Posterior vena cava (tissue), 2 donors: ENCODE measurements around the gene GCAT. TPM values are rescaled to one million over a fixed set of nuclear protein-coding genes. Genes with fewer than 3 reads are reported as not detected.

Experiments used
- DNase-seq: peaks from one replicate; pipeline ENCODE4 v3.0.0-alpha.2; 2020; ENCODE audit warnings: low spot score
- intact Hi-C, 2 donors: fragments of 100-400 bp; cut with DNase I; formaldehyde crosslinking; loops; one replicate each; pipeline versions ENCODE4 v1.14.1 to v1.14.2; 2022 to 2023
- long read RNA-seq, 2 donors: library from polyadenylated mRNA; unstranded; transcript quantifications; one replicate each; pipeline ENCODE4 v2.0.0, GENCODE V29; 2020 to 2021
- total RNA-seq, 2 donors: library from RNA; stranded (reverse); fragmentation: NEBNext Ultra II Directional; extraction: Animal tissue kit (Norgen Biotek cat#: 25700); gene quantifications; one replicate each; pipeline ENCODE4 v1.2.1, GENCODE V29; 2021
- donor health status: DM: yes; HTN: yes; CAD: no.
- donor health status: DM: yes; HTN: yes; CAD: no.

GCAT gene
- 1 to 10 TPM; 3.3 to 6.2 TPM for total RNA-seq
- long read RNA-seq, donor 1, partial matches to known transcripts: 0 of 6 reads
- long read RNA-seq, donor 1, other reads (novel, unspliced or antisense): 2 of 6 reads
- long read RNA-seq, donor 2, transcript GCAT-201 (9 exons, 1,497 nt): major isoform, 32 of 42 reads
- long read RNA-seq, donor 2, partial matches to known transcripts: 5 of 42 reads
- long read RNA-seq, donor 2, other reads (novel, unspliced or antisense): 5 of 42 reads

DNA sequence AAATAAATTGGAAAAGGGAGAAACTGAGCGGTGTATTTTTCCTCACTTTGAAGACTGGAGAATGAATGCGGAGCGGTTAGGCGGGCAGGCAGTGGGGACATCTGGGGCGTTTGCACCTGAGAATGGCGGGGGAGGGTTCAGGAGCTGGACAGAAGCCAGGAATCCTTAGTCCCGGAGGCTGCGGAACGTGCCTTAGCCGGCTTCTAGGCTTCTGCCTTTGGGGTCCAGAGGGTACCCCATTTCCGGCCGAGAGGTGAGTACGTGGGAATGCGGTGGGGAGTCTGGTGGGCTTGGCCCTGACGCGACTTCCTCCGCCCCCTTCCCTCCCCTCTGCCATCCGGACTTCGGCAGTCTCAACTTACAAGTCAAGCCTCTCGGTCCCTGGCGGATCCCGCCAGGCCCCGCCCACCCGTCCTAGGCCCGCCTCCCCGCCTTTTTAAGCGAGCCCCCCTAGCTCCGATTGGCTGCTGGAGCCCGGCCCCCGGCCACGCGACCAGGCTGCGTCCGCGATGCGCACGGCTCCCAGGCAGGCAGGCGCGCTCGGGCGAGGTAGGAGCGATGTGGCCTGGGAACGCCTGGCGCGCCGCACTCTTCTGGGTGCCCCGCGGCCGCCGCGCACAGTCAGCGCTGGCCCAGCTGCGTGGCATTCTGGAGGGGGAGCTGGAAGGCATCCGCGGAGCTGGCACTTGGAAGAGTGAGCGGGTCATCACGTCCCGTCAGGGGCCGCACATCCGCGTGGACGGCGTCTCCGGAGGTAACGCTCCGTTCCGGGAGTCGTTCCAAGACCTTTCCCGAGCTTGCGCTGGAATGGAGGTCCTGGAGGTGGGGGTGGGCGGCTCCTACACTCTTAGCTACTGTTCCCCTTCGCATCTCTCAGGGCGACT, at the start of gene GCAT:
GCAT (plus strand) TSS at position 525 of the 884 bp plus-strand sequence; CDS start at position 559, 34 bp downstream.
- DNase-seq: peak; percentile 98
- intact Hi-C loops: no loop called here

DNA sequence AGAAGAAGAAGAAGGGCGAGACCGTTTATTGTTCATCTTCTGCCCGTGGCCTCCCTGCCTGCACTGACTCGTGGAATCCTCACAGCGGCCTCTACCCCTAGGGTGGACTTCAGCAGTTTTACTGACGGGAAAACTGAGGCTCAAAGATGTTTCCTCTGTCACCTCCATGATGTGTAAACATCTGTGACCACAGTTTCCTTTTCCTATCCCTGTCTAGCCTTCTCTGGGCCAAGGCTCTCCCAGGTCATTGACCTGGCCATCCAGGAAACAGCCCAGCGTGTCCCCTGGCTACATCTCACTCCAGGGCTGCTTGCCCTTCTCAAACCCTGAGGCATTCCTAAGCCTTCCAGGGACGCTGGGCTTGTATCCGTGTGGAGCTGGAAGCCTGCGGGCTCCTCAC, 49.0 kb upstream of the GCAT start:
- DNase-seq: no peak
- intact Hi-C loops: no loop called here

DNA sequence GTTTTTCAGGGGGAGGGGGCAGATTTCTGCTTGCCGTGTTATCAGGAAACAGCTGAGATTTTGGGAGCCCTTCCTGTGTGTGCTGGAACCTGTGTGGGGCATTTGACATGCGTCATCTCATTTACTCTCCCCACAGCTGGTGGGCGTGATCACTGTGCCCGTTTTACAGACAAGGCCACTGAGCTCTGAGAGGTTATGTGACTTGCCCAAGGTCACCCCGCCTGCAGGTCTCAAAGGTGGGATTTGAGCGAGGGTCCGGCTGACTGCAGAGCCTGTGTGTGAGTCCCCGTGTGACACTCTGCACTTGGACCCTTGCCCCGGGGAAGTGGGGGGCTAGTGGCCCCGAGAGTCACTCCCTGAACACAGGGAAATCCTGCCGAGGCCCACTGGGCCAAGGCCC, 48.5 kb upstream of the GCAT start:
- DNase-seq: no peak
- intact Hi-C loops: no loop called here

DNA sequence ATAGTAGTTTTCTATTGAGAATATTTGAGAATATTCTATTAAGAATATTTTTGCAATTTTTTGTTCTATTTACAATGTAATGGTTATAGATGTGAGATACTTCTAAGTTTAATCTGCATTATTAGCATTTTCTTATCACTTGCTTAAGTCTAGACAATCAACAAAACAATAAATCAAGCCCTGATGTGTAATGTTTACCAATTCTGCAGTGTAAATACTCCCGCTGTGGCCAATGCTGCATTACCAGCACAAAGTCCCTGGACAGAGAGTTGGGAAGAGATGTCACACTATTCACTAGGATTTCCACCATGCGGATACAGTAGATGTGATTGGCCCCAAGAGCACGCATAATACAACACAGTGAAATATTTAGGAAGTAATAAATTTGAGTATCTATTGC, 47.6 kb upstream of the GCAT start:
- intact Hi-C loops: no loop called here
- no peak for DNase-seq

DNA sequence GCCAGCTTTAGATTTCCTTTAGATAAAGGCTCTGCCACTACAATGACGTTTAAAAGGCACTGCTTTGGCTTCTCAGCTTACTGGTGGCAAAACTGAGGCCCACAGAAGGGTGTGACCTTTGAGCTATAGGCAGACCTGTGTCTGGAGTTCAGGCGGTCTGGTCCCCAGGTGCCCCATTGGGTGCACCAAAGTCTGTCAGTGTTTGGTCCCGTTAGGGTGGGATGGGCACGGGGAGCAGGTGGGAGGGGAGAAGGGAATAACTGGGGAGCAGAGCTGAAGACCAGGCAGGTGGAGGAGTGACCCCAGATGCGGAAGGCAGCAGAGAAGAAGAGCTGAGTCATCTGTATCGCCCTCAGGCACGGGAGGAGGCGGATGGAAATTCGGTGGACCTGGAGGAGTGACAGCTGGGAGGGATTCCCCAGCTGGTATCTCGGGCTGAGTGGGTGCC, 45.3 kb upstream of the GCAT start:
- no peak for DNase-seq
- intact Hi-C loops: no loop called here

DNA sequence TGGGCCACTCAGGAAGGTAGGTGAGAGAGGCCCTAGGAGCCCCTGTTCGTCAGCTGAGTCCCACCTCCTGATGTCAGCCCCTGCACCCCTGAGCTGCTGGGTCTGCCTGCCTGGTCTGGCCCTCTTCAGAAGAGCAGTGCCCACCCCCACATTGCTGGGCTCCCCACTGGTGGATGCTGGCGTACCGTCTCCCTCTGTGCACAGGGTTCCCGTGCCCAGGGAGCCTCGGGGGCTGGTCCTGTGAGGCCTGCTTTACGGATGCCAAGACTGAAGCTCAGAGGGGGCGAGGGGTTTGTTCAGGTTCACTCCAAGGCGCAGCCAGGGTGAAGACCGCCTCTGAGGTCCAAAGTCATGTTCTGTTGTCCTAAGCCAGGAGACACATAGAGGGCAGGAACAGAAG, 44.7 kb upstream of the GCAT start:
- intact Hi-C loops: no loop called here
- DNase-seq: no peak

DNA sequence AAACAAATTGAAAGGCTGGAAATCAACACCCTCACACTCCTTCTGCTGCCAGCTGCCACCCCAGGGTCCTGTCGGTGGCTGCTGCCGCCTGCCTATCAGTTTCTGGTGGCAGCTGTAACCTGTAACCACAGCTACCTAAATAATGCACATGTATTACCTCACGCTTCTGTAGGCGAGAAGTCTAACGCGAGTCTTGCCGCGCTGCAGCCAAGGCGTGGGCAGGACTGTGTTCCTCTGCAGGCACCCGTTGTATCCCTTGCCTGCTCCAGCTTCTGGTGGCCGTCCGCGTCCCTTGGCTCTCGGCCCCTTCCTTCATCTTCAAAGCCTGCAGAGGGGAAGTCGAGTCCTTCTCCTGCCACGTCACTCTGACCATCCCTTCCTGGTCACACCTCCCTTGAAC, 44.1 kb upstream of the GCAT start:
- DNase-seq: no peak
- intact Hi-C loops: no loop called here

DNA sequence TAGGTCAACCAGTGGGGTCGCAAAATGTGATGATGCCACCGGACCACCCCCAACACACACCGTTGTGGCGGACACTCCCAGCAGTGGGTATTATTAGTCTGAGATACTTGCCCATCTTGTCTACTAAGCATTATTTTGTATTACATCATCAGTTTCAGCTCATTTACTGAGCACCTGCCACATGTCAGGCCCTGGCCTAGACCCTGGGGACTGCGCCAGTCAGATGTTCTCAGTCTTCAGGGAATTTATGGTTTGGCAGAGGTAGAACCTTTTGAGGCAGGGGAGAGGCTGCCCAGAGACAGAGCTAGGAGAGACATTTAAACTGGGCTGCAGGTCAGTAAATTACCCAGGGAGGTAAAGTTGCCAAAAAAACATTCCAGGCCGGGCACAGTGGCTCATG, 43.1 kb upstream of the GCAT start:
- intact Hi-C loops: no loop called here
- no peak for DNase-seq

DNA sequence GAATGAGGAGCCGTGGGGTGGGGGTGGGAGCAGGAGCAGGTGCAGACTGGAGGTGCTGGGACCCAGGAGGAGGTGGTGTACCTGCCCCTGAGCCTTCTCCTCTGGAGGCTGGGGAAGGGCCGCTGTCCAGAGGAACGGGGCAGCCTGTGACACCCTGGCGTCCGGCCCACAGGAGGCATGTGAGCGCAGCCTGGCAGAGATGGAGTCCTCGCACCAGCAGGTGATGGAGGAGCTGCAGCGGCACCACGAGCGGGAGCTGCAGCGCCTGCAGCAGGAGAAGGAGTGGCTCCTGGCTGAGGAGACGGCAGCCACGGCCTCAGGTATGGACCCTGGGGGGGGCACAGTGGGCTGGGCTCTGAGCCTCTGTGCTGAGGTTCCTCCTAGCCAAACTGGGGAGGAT, 42.2 kb upstream of the GCAT start:
- no peak for DNase-seq
- intact Hi-C loops: no loop called here

DNA sequence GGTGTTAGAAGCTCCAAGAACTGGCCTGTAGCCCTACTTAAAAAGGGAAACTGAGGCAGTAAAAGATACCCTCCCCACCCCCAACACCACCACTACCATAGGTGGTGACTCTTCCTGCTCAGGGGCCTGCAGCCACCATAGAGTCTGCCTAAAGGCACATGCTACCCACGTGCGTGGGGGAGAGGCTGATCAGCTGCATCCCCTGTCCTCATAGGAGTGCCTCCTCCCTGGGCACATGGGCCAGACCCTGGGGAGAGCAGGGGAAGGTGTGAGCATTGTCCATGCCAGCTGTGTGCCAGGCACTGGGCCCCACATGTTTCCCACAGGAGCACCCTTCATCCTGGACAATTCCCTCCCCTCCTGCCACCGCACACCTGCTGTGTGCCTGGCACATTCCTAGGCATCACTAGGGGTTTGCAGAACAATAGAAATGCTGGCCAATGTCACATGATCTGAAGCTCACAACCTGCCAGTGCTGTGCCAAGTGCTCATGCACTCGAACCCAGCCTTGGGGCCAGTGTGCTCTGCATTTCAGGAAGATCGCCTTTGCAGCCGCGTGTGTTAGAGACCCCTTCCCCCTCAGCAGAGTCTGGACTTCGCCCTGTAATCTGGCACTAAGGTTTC, 41.7 kb upstream of the GCAT start:
- intact Hi-C loops: no loop called here
- no peak for DNase-seq

DNA sequence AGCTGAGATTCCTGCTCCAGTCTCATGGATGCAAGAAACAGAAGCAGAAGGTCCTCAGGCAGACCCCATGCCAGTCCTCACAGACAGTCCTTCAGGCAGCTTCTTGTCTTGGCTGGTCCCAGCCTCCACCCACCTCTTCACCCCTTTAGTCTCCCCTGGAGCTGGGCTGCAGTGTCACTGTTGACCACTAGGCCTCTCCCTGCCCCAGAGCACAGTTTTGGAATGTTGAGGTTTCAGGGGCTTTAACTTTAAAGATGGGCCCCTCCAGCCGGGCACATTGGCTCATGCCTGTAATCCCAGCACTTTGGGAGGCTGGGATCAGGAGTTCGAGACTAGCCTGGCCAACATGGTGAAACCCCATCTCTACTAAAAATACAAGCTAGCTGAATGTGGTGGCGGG, 39.5 kb upstream of the GCAT start:
- no peak for DNase-seq
- intact Hi-C loops: no loop called here

DNA sequence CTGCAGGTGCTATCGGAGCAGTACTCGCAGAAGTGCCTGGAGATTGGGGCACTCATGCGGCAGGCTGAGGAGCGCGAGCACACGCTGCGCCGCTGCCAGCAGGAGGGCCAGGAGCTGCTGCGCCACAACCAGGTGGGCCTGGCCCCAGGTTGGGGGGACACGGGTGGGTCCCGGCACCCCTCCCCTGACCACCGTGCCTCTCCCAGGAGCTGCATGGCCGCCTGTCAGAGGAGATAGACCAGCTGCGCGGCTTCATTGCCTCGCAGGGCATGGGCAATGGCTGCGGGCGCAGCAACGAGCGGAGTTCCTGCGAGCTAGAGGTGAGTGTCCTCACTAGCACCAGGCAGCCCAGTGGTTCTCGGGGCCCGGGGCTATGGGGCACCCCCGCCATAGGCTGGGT, 38.7 kb upstream of the GCAT start:
- intact Hi-C loops: no loop called here
- DNase-seq: no peak

DNA sequence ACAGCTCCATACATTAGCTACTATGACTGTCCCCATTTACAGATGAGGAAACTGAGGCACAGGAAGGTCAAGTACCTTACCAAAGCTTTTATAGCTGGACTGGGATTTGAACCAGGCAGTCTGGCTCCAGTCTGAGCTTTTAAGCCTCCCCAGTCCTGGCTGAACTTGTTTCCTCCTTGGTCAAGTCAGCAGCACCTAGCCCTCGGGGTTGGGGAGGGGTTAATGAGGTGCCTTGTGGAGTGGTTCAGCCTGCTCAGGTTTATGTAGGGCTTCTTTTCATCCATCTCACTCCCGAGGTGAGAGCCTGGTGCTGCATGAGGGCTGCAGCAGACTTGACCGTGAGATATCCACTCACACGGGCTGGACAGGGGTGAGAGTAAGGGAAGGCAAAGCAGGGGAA, 36.7 kb upstream of the GCAT start:
- intact Hi-C loops: no loop called here
- no peak for DNase-seq

DNA sequence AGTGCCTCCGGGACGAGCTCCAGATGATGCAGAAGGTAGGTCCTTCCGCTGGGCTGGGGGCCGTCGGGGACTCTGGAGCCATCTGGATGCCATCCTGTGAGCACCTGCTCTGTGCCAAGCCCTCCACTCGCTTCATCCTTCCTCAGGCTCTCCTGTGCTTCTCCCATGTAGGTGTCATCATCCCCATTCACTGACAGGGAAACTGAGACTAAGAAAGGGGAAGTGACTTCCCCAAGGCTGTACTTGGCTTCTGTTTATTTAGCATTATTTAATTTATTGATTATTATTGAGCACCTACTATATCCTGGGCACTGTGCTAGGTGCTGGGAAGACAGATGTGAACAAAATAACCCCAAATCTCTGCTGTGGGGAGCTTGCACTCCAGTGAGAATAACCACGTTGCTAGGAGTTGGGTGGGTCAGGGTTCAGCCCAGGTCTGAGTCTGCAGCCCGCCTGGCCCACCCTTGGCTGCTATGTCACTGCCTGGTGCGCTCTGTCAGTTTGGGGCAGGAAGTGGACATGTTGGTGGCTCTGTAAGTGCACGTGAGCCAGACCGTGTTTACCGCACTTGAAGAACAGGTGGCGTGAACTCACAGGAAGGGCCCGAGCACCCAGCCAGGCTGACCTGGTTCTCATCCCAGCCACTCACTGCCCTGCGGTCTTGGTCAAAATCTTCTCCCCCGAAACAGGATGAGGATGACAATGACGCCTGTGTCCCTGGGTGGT, 35.9 kb upstream of the GCAT start:
- intact Hi-C loops: no loop called here
- DNase-seq: no peak

DNA sequence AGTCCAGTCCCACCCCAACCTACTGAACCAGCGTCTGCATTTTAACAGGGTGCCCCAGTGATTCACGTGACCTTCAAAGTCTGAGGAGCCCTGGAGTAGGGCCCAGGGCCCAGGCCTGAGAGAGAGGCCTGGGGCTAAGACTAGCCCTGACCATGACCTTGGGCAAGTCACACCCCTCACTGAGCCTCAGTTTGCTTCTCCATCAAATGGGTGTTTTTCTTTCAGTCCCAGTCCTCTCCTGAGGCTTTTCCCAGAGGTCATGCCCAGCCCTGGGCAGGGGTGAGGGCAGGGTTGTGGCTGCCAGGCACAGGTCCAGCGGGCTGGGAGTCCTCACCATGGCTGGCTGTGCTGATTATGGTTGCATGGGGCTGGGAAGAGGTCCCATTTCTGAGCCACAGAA, 33.0 kb upstream of the GCAT start:
- no peak for DNase-seq
- intact Hi-C loops: no loop called here

DNA sequence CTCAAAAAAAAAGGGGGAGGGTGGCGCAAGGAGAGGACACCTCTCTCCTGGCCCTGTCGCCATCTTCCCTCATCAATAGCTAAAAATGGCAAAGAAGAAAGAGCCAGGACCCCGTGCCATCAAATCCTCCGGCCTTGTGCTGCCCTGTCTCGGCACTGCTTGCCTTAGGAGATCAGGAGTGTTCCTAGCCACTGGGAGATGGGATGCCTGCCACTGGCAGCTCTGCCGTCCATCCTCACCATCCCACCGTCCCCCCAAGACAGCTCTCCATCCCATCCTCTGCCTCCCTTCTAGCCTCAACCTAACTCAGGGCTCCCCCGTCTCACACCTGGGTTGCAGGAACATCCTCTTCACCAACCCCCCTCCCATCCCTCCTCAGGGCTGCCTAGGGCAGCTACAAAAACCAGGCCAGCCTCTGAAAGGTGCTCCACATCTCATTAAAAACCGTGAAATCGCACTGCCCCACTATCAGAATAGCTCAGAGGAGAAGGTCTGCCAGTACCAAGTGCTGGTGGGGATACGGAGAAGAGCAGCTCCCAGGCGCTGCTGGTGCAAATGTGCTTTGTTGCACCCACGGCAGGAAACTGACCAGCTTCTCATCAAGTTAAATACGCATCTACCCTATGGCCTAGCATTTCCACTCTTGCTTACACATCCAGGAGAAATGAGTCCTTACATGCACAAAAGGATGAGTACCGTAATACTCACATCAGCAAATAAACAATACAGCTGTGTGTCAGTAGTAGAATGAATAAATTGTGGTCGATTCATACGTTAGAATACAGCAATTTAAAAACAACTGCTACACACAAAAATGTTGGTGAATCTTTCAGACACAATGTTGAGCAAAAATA, 31.7 kb upstream of the GCAT start:
- intact Hi-C loops: no loop called here
- DNase-seq: no peak

DNA sequence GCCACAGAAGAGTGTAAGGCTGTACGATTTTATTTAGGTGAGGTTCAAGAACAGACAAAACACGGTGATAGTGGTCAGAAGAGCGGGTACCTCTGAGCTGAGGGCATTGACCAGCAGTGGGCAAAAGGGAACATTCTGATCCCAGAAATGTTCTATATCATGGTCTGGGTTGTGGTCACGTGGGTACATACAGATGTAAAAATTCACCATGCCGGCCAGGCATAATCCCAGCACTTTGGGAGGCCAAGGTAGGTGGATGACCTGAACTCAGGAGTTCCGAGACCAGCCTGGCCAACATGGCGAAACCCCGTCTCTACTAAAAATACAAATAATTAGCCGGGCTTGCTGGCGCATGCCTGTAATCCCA, 31.1 kb upstream of the GCAT start:
- intact Hi-C loops: no loop called here
- DNase-seq: no peak

DNA sequence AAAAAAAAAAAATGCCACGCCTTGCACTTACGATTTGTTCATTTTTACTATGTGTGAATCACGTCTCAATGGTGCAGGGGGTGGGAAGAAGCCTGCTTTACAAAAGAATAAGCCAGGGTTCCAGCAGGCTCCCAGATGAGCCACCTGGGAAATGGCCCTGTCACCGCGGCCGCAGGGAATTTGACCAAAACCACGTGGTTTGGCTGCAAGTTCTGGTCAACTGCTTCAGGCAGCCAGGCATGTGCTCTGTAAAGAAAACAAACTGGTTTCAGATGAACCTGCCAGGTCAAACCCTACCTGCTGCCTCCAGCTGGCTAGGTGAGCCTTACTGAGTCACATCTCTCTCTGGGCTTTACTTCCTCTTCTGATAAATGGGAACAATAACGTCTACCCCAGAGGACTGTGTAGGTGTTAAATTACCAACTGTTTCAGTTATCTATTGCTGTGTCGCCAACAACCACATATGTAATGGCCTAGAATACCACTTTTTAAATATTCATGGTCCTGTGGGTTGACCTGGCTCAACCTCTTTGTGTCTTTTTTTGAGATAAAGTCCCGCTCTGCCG, 30.5 kb upstream of the GCAT start:
- intact Hi-C loops: no loop called here
- DNase-seq: no peak
